Measurements from ENCODE around the gene TOP3A. TPM values are rescaled to one million over a fixed set of nuclear protein-coding genes. Genes with fewer than 3 reads are reported as not detected.
"Not testable (repeated sequence)": the region's sequence is repeated elsewhere in the genome, so short reads cannot be mapped to it uniquely, and the experiment has no call there.

TOP3A gene
- total RNA-seq, 1 donor from 2014 or later, result 59.0 TPM

GRCh38 chr17:18360518-18360917, 45.7 kb upstream of the TOP3A start:
- Mint-ChIP-seq H3K27me3 (ENCODE audit: low read depth) (no peaks in the 10 kb centered on the region), H3K4me3 (no peak overlapping the region), H3K36me3 (peaks cover 6% of the 10 kb centered on the region), H3K9me3 (no peaks in the 10 kb centered on the region), H3K4me1 (peaks cover 15% of the 10 kb centered on the region), H3K27ac (peak overlapping the region; percentile 21)
- no peak for TF ChIP-seq CTCF (IDR thresholded peaks at IDR 0.05; ENCODE audit: unreplicated experiment)
- no peak for DNase-seq (ENCODE audit: low spot score in 2 of 2, unreplicated experiment in 2 of 2)

GRCh38 chr17:18356624-18357023, 41.8 kb upstream of the TOP3A start:
- Mint-ChIP-seq H3K27me3 (ENCODE audit: low read depth) (no peaks in the 10 kb centered on the region), H3K36me3 (peaks cover 20% of the 10 kb centered on the region), H3K4me3 (no peak overlapping the region), H3K27ac (no peak overlapping the region), H3K9me3 (no peaks in the 10 kb centered on the region), H3K4me1 (no peaks in the 10 kb centered on the region)
- no peak for TF ChIP-seq CTCF (IDR thresholded peaks at IDR 0.05; ENCODE audit: unreplicated experiment)
- DNase-seq (ENCODE audit: low spot score in 2 of 2, unreplicated experiment in 2 of 2), result no peak

GRCh38 chr17:18353541-18353940, 38.7 kb upstream of the TOP3A start:
- H3K9me3 Mint-ChIP-seq, result no peaks in the 10 kb centered on the region
- TF ChIP-seq CTCF (IDR thresholded peaks at IDR 0.05; ENCODE audit: unreplicated experiment), result no peak
- DNase-seq (ENCODE audit: low spot score in 2 of 2, unreplicated experiment in 2 of 2), result no peak
- H3K27ac Mint-ChIP-seq, result no peak overlapping the region
- no peaks in the 10 kb centered on the region for H3K4me1 Mint-ChIP-seq
- H3K4me3 Mint-ChIP-seq, result no peak overlapping the region
- H3K27me3 Mint-ChIP-seq (ENCODE audit: low read depth), result no peaks in the 10 kb centered on the region
- peaks cover 20% of the 10 kb centered on the region for H3K36me3 Mint-ChIP-seq

GRCh38 chr17:18344021-18344420, 29.2 kb upstream of the TOP3A start:
- Mint-ChIP-seq H3K4me1 (no peaks in the 10 kb centered on the region), H3K27me3 (ENCODE audit: low read depth) (no peaks in the 10 kb centered on the region), H3K36me3 (peaks cover 42% of the 10 kb centered on the region), H3K27ac (no peak overlapping the region), H3K9me3 (no peaks in the 10 kb centered on the region), H3K4me3 (no peak overlapping the region)
- no peak for TF ChIP-seq CTCF (IDR thresholded peaks at IDR 0.05; ENCODE audit: unreplicated experiment)
- DNase-seq (ENCODE audit: low spot score in 2 of 2, unreplicated experiment in 2 of 2), result no peak

GRCh38 chr17:18339933-18340332, 25.1 kb upstream of the TOP3A start:
- H3K36me3 Mint-ChIP-seq, result peaks cover 45% of the 10 kb centered on the region
- no peaks in the 10 kb centered on the region for H3K9me3 Mint-ChIP-seq
- DNase-seq (ENCODE audit: low spot score in 2 of 2, unreplicated experiment in 2 of 2), result no peak
- H3K27me3 Mint-ChIP-seq (ENCODE audit: low read depth), result no peaks in the 10 kb centered on the region
- no peaks in the 10 kb centered on the region for H3K4me1 Mint-ChIP-seq
- no peak overlapping the region for H3K27ac Mint-ChIP-seq
- H3K4me3 Mint-ChIP-seq, result no peak overlapping the region
- TF ChIP-seq CTCF (IDR thresholded peaks at IDR 0.05; ENCODE audit: unreplicated experiment), result no peak

GRCh38 chr17:18338158-18338557, 23.4 kb upstream of the TOP3A start:
- not testable (repeated sequence) for DNase-seq (ENCODE audit: low spot score in 2 of 2, unreplicated experiment in 2 of 2); H3K27ac Mint-ChIP-seq; H3K4me1 Mint-ChIP-seq; H3K27me3 Mint-ChIP-seq (ENCODE audit: low read depth); H3K9me3 Mint-ChIP-seq; H3K4me3 Mint-ChIP-seq
- H3K36me3 Mint-ChIP-seq, result peaks cover 49% of the 10 kb centered on the region

Data from mesothelial cell of epicardium (in vitro differentiated cells).